Naive thymus-derived CD4-positive, alpha-beta T cell (primary cell): ENCODE measurements around the gene RAPGEF6. TPM values are rescaled to one million over a fixed set of nuclear protein-coding genes. Genes with fewer than 3 reads are reported as not detected.

Experiments
- ATAC-seq: fragments of 150-1000 bp; cut with Tn5 transposase; 2 replicates; pipeline ENCODE4 v1.10.0; 2021; ENCODE audit warnings: mild to moderate bottlenecking, moderate library complexity
- CTCF ChIA-PET: fragments of 350-600 bp; sonication (Branson Sonifier 250); formaldehyde crosslinking; loops from one replicate; lab custom pipeline; 2021; ENCODE audit warnings: antibody characterized with exemption; lab: Charles Lee
- POLR2A ChIA-PET: fragments of 350-600 bp; sonication (Branson Sonifier 250); formaldehyde crosslinking; loops from one replicate; lab custom pipeline; 2021; ENCODE audit warnings: antibody characterized with exemption, inconsistent platforms; lab: Charles Lee
- DNase-seq, 9 donors: peaks; one replicate each; pipeline versions ENCODE4 v3.0.0 to v3.0.0-alpha.2; 2020 to 2022; ENCODE audit warnings: mixed read lengths in 1 of 9
- H3K27ac ChIP-seq: one replicate; pipeline ENCODE4 v1.7.0; 2013; ENCODE audit warnings: mild to moderate bottlenecking, low read depth, low read length, moderate library complexity
- H3K27me3 ChIP-seq, 2 donors: one replicate each; pipeline ENCODE4 v1.7.0; 2013; ENCODE audit warnings: low read length in 2 of 2, mild to moderate bottlenecking in 2 of 2, moderate library complexity in 2 of 2; ENCODE audit not compliant: control insufficient read depth in 2 of 2, insufficient read depth in 2 of 2
- H3K36me3 ChIP-seq, 3 experiments: 1 replicate in 2 of 3; 2 replicates in 1 of 3; pipeline ENCODE4 v1.7.0; 2013; ENCODE audit warnings: low read length in 3 of 3, mild to moderate bottlenecking in 3 of 3, moderate library complexity in 1 of 3; ENCODE audit not compliant: insufficient read depth in 3 of 3, control insufficient read depth in 2 of 3
- H3K4me1 ChIP-seq, 2 donors: one replicate each; pipeline ENCODE4 v1.7.0; 2013; ENCODE audit warnings: low read length in 2 of 2, mild to moderate bottlenecking in 2 of 2, moderate library complexity in 1 of 2; ENCODE audit not compliant: control insufficient read depth in 2 of 2, insufficient read depth in 2 of 2
- H3K4me3 ChIP-seq: 2 replicates; pipeline ENCODE4 v1.7.0; 2013; ENCODE audit warnings: mild to moderate bottlenecking, low read length
- H3K9me3 ChIP-seq, 3 experiments: 1 replicate in 2 of 3; 2 replicates in 1 of 3; pipeline ENCODE4 v1.7.0; 2013; ENCODE audit warnings: low read length in 3 of 3; ENCODE audit not compliant: control insufficient read depth in 2 of 3
- H3K27ac Mint-ChIP-seq, 9 donors: one replicate each; pipeline ENCODE4 v1.8.0; 2020 to 2022; ENCODE audit warnings: mixed read lengths in 9 of 9, mild to moderate bottlenecking in 8 of 9, moderate library complexity in 5 of 9, inconsistent platforms in 2 of 9
- H3K27me3 Mint-ChIP-seq, 5 donors: one replicate each; pipeline ENCODE4 v1.8.0; 2021 to 2022; ENCODE audit warnings: mixed read lengths in 5 of 5, mild to moderate bottlenecking in 1 of 5
- H3K36me3 Mint-ChIP-seq, 5 donors: one replicate each; pipeline ENCODE4 v1.8.0; 2020 to 2022; ENCODE audit warnings: mixed read lengths in 5 of 5, mild to moderate bottlenecking in 3 of 5, inconsistent platforms in 1 of 5
- H3K4me1 Mint-ChIP-seq, 7 donors: one replicate each; pipeline ENCODE4 v1.8.0; 2020 to 2022; ENCODE audit warnings: mixed read lengths in 7 of 7, mild to moderate bottlenecking in 3 of 7, inconsistent platforms in 1 of 7
- H3K4me3 Mint-ChIP-seq, 10 donors: one replicate each; pipeline ENCODE4 v1.8.0; 2020 to 2022; ENCODE audit warnings: mild to moderate bottlenecking in 10 of 10, mixed read lengths in 10 of 10, moderate library complexity in 6 of 10, inconsistent platforms in 2 of 10
- H3K9me3 Mint-ChIP-seq, 11 donors: one replicate each; pipeline ENCODE4 v1.8.0; 2020 to 2022; ENCODE audit warnings: mixed read lengths in 11 of 11, mild to moderate bottlenecking in 4 of 11, inconsistent platforms in 1 of 11, moderate library complexity in 1 of 11
- intact Hi-C, 2 donors: fragments of 100-400 bp; cut with micrococcal nuclease; formaldehyde crosslinking; loops; one replicate each; pipeline ENCODE4 v1.15.1; 2023
- polyA plus RNA-seq, 2 donors: library from polyadenylated mRNA; unstranded; fragments of 300-500 nt; fragmentation: Illumina TruSeq; gene quantifications; one replicate each; pipeline ENCODE4 v1.2.3, GENCODE V29; 2021
- total RNA-seq, 6 experiments: library from RNA in 5 of 6; stranded (reverse) in 5 of 6; gene quantifications; 1 replicate in 5 of 6; 2 replicates in 1 of 6; pipeline ENCODE4 v1.2.3 and lab custom pipeline; 2021 to 2026

RAPGEF6 gene
- total and polyA plus RNA-seq, 7 experiments from 2014 or later: 36.7 to 186 (median 90.8) TPM

DNA sequence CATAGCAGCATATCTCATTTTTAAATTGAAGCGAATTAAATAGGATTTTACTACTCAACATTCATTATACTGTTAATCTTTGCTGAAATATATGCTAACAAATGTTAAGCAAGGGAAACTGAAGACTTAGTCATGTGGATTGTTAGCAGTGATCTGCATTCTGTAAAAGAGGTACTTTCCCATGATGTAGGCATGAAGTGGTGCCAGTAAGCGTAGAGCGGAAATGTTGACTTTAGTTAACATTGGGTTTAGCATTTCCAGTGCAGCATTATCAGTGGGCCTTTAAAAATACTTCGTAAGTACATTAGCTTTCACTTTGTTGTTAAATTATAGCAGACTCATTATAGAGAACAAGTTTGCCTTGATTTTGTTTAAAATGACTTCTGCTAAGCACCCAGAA lies 240.9 kb downstream of the RAPGEF6 start:
- CTCF ChIA-PET: interaction anchor here (0.7 to 2.6 kb wide), 3 partner anchors 12 to 21 kb away, joined by 3 to 11 read pairs (median 3); no protein-coding TSS in a partner anchor
- Mint-ChIP-seq H3K27me3 (no peaks in the 10 kb centered on the region), H3K27ac (peak overlapping the region; percentile 88 to 97 (median 91)), H3K4me3 (peak overlapping the region in 9 of 10 donors; percentile 30 to 85 (median 69)), H3K4me1 (peaks cover 28 to 95% (median 84%) of the 10 kb centered on the region in 7 donors), H3K9me3 (peaks cover 0 to 9% (median 0%) of the 10 kb centered on the region in 11 donors), H3K36me3 (peaks cover 23 to 85% (median 76%) of the 10 kb centered on the region in 5 donors)
- intact Hi-C loops: loop anchor here (1.0 to 10.0 kb wide), 6 partner anchors 12 to 319 kb away; partner anchors contain the start of gene LYRM7 (in 1 of the 2)
- H3K36me3 ChIP-seq: peaks cover 15 to 38% (median 25%) of the 10 kb centered on the region in 3 experiments
- H3K9me3 ChIP-seq: no peaks in the 10 kb centered on the region
- POLR2A ChIA-PET: interaction anchor here (0.6 to 3.1 kb wide), 9 partner anchors 9 to 137 kb away, joined by 3 to 16 read pairs (median 4); partner anchors contain the start of gene CDC42SE2
- no peak overlapping the region for H3K4me3 ChIP-seq
- ATAC-seq (peak; percentile 97), DNase-seq (peak in 8 of 9 donors; percentile 36 to 84 (median 77))
- no peaks in the 10 kb centered on the region for H3K27me3 ChIP-seq
- peak overlapping the region; percentile 84 for H3K27ac ChIP-seq
- peaks cover 59 to 61% of the 10 kb centered on the region in 2 donors for H3K4me1 ChIP-seq

DNA sequence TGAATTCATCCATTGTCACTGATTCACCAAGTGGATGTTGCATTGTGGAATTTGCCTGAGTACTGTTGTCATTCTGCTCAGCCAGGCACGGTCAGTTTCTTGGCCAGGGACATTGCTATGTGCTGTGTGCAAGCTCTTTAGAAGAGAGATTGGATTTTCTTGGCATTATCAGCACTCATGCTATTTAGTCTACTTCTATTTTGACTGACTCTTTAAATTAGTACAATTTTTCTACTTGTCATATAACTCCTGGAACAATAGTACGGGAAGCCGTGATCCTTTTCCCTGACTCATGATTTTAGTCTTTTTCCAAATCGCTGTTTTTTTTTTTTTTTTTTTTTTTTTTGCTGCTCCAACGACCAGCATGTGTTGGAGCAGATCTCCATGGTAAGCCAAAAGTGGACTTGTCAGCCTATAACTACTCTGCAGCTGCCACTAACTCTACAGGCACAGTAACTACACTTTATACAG lies 241.5 kb downstream of the RAPGEF6 start:
- Histone ChIP-seq H3K27me3 (no peaks in the 10 kb centered on the region), H3K9me3 (no peaks in the 10 kb centered on the region), H3K4me3 (no peak overlapping the region), H3K36me3 (peaks cover 15 to 38% (median 23%) of the 10 kb centered on the region in 3 experiments), H3K27ac (peak overlapping the region; percentile 84), H3K4me1 (peaks cover 59 to 67% of the 10 kb centered on the region in 2 donors)
- POLR2A ChIA-PET: interaction anchor here (0.7 to 3.1 kb wide), 7 partner anchors 9 to 136 kb away, joined by 3 to 16 read pairs (median 5); partner anchors contain the start of gene CDC42SE2
- Mint-ChIP-seq H3K9me3 (peaks cover 0 to 9% (median 0%) of the 10 kb centered on the region in 11 donors), H3K4me1 (peaks cover 28 to 95% (median 84%) of the 10 kb centered on the region in 7 donors), H3K4me3 (peak overlapping the region in 8 of 10 donors; percentile 18 to 85 (median 69)), H3K27ac (peak overlapping the region; percentile 88 to 97 (median 91)), H3K36me3 (peaks cover 19 to 79% (median 74%) of the 10 kb centered on the region in 5 donors), H3K27me3 (no peaks in the 10 kb centered on the region)
- intact Hi-C loops: loop anchor here in 1 of 2 donors (10.0 kb wide), 1 partner anchor 319 kb away; no protein-coding TSS in a partner anchor
- CTCF ChIA-PET: interaction anchor here (0.7 to 2.6 kb wide), 3 partner anchors 11 to 21 kb away, joined by 3 to 11 read pairs (median 3); no protein-coding TSS in a partner anchor
- ATAC-seq (no peak), DNase-seq (no peak)

DNA sequence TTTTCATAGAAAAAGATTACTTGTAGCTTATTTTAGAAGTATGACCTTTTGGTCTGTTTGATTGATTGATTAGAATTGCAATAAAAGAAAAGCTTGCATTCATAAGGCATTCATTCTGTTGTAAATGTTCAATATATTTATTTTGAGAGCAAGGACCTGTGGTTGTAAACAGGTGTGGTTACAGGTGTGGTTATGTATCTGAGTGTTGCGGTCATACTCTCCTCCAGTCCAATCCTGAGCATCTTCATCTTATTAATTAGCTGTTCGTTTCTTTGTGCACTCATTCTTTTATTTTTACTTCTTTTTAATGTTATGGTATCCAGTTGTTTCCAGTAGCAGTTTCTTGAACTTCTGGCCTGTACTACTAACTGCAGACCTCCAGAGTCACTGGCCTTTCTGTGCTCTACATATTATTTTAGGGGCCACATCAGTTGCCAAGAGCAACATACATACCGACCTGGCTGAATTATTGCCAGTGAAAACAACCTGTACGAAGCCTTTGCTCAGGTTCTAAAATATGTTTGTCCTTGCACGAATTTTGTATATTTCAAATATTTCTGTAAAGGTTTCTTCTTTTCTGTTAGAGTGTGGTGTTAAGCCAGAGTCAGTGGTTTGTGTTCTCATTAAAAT lies 242.4 kb downstream of the RAPGEF6 start:
- DNase-seq (no peak), ATAC-seq (no peak)

DNA sequence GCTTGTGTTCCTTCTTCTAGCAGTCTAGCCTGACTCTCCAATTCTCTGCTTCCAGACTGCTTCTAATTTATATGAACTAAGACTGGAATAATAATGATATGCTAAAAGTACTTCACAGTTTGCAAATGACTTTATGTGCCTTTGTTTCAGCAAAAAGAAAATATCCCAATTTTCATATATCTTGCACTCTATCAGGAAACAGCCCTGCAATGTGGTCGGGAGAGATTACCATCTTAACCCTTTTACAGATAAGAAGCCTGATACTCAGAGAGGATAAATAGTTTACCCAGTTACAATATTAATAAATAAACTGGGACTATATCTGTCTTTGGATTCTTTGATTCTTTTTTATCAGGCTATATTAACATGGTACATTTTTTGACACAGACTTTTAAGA lies 245.2 kb downstream of the RAPGEF6 start:
- H3K27me3 Mint-ChIP-seq: no peaks in the 10 kb centered on the region
- ATAC-seq (no peak), DNase-seq (no peak)
- Histone ChIP-seq H3K36me3 (peaks cover 22 to 56% (median 24%) of the 10 kb centered on the region in 3 experiments), H3K9me3 (no peaks in the 10 kb centered on the region), H3K27ac (peak overlapping the region; percentile 36), H3K27me3 (no peaks in the 10 kb centered on the region), H3K4me3 (no peak overlapping the region), H3K4me1 (peaks cover 47 to 49% of the 10 kb centered on the region in 2 donors)
- intact Hi-C loops: loop anchor here in 1 of 2 donors (10.0 kb wide), 1 partner anchor 315 kb away; no protein-coding TSS in a partner anchor
- CTCF ChIA-PET: no interaction called here
- peak overlapping the region in 4 of 10 donors; percentile 29 to 52 (median 48) for H3K4me3 Mint-ChIP-seq
- H3K9me3 Mint-ChIP-seq: no peaks in the 10 kb centered on the region
- POLR2A ChIA-PET: interaction anchor here (1.1 kb wide), 1 partner anchor 218 kb away, joined by 3 read pairs; no protein-coding TSS in a partner anchor
- peak overlapping the region; percentile 81 to 97 (median 87) for H3K27ac Mint-ChIP-seq
- H3K36me3 Mint-ChIP-seq: peaks cover 8 to 56% (median 47%) of the 10 kb centered on the region in 5 donors
- peaks cover 14 to 87% (median 76%) of the 10 kb centered on the region in 7 donors for H3K4me1 Mint-ChIP-seq

More for the DNA sequence above, 242.4 kb downstream of the RAPGEF6 start:
- Mint-ChIP-seq H3K27me3 (no peaks in the 10 kb centered on the region), H3K9me3 (peaks cover 0 to 4% (median 0%) of the 10 kb centered on the region in 11 donors), H3K4me3 (peak overlapping the region in 7 of 10 donors; percentile 3 to 85 (median 49)), H3K4me1 (peaks cover 30 to 89% (median 81%) of the 10 kb centered on the region in 7 donors), H3K36me3 (peaks cover 14 to 71% (median 65%) of the 10 kb centered on the region in 5 donors), H3K27ac (peak overlapping the region; percentile 88 to 97 (median 91))
- peaks cover 59 to 67% of the 10 kb centered on the region in 2 donors for H3K4me1 ChIP-seq
- no peaks in the 10 kb centered on the region for H3K9me3 ChIP-seq
- POLR2A ChIA-PET: interaction anchor here (0.5 to 1.1 kb wide), 6 partner anchors 8 to 235 kb away, joined by 3 to 5 read pairs (median 4); no protein-coding TSS in a partner anchor
- no peak overlapping the region for H3K4me3 ChIP-seq
- no peaks in the 10 kb centered on the region for H3K27me3 ChIP-seq
- intact Hi-C loops: loop anchor here in 1 of 2 donors (10.0 kb wide), 1 partner anchor 318 kb away; no protein-coding TSS in a partner anchor
- H3K27ac ChIP-seq: peak overlapping the region; percentile 84
- CTCF ChIA-PET: no interaction called here
- peaks cover 15 to 39% (median 18%) of the 10 kb centered on the region in 3 experiments for H3K36me3 ChIP-seq

DNA sequence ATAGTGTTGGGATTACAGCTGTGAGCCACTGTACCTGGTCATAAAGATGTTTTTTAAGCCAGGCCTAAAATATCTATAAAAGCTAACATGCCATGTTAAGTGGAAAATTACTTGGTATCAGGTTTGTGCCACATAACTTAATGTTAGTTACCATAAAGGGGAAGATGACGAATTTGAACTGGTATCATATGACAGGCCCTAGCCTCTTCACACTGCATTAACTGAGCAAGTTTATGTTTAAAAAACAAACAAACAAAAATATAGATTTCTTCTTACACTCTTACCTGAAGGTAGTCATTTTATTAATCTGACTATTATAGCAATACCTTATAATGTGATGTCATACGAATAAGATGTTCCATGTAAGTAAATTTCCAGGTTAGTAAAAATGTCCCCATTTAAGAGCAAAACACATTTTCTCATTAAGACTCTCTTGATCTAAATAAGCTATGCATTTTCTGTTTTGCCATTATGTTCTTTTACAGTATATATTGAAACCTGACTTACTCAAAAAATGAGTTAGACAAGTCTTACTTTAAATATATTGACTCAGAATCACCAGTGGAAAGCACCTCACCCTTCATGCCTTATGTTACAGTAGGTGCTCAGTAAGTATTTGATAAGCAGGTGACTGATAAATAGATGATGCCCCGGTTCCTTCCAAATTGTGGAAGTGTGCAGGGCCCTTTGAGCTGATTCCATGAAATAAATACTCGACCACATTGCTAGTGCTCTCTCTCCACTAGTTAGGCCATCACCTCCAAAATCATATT lies 245.7 kb downstream of the RAPGEF6 start:
- Mint-ChIP-seq H3K9me3 (no peaks in the 10 kb centered on the region), H3K4me3 (peak overlapping the region in 4 of 10 donors; percentile 29 to 54 (median 50)), H3K27ac (peak overlapping the region; percentile 78 to 97 (median 85)), H3K4me1 (peaks cover 17 to 89% (median 78%) of the 10 kb centered on the region in 7 donors), H3K36me3 (peaks cover 8 to 56% (median 45%) of the 10 kb centered on the region in 5 donors), H3K27me3 (no peaks in the 10 kb centered on the region)
- Histone ChIP-seq H3K9me3 (no peaks in the 10 kb centered on the region), H3K27ac (peak overlapping the region; percentile 36), H3K27me3 (no peaks in the 10 kb centered on the region), H3K36me3 (peaks cover 21 to 54% (median 22%) of the 10 kb centered on the region in 3 experiments), H3K4me3 (no peak overlapping the region), H3K4me1 (peaks cover 45 to 50% of the 10 kb centered on the region in 2 donors)
- ChIA-PET CTCF (no interaction called here), POLR2A (interaction anchor here (0.6 to 1.1 kb wide), 3 partner anchors 89 to 218 kb away, joined by 3 read pairs; no protein-coding TSS in a partner anchor)
- intact Hi-C loops: no loop called here
- ATAC-seq (no peak), DNase-seq (no peak)
